ENCODE data around the gene COLQ.
"Not testable (repeated sequence)": the region's sequence is repeated elsewhere in the genome, so short reads cannot be mapped to it uniquely, and the experiment has no call there.

COLQ gene

GRCh38 chr3:15486979-15487378, 34.5 kb downstream of the COLQ start:
- DNase-seq, result no peak

DNA sequence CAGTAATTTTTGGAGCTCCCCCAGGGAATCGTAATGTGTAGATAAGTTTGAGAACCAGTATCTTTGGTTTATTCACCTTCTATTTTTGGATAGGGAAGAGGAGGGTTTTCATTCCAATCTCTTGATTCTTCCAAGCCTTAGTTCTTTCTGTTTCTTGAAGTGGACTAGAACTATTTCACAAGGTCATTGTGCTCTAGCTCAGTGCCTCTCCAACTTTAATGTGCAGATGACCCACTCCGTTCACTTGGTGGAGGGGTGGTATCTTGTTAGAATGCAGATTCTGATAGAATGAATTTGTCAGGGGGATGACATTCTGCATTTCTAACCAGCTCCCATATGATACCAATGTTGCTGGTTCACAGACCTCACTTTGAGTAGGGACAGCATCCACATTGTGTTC, 35.5 kb downstream of the COLQ start:
- DNase-seq, result no peak

- DNase-seq, result not testable (repeated sequence)
These were observed 37.0 kb downstream of the COLQ start for GRCh38 chr3:15484551-15484950.

DNA sequence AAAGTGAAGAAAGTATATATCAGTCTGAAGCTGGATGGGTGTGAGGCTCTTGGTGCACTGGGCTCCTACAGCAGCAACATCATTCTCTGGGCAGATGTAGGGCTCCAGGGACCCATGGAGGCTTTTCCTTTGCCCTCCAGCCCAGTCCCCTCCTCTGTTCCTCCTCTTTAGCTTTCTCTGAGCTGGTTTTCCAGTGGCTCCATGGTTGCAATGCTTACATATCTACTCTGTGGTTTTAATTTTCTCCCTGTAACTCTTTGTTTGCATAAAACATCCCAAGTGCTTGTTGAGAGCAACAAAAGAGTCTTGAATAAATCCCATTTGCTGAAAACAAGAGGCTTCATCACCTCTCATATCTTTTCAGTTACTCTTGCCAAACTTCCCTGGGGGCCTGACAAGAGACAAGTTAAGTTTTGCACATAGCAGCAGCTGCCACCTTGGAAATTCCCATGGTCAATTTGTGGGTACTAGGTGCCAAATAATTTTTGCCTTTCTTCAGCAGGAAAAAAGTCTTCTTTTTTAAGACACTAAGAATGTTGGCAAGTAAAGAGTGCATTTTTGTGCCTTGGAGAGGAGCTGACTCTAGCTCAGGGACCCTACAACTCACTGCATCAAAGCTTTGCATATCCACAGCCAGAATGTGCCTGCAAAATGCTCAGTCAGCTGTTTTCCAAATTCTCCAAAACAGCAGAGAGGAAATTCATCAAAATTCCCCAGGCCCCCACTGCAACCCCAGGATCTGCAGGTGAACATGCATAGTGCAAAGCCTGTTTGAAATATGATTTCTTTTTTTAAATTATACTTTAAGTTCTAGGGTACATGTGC, 41.9 kb downstream of the COLQ start:
- no peak for DNase-seq

- DNase-seq, result no peak
These were observed 42.9 kb downstream of the COLQ start for GRCh38 chr3:15478640-15478979.

GRCh38 chr3:15477951-15478639, 43.4 kb downstream of the COLQ start:
- DNase-seq, result no peak

GRCh38 chr3:15476378-15476777, 45.1 kb downstream of the COLQ start:
- DNase-seq, result no peak

DNA sequence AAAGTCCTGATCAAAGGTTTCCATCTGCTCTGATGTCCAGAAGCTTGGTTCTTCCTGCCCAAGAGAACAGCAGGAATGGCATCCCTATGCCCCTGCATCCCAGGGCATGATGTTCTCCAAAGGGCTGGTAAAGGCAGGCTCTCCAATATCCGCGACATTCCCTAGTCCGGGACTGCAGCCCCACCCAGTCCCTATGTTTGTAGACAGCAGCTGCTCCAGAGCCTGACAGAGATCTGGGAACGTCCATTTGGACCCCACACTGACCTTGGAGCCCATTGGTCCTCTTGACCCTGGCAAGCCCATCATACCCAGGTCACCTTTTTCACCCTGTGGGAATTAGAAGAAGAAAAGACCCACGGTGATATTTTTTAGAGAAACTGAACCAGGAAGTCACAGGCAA, 46.3 kb downstream of the COLQ start:
- no peak for DNase-seq

DNA sequence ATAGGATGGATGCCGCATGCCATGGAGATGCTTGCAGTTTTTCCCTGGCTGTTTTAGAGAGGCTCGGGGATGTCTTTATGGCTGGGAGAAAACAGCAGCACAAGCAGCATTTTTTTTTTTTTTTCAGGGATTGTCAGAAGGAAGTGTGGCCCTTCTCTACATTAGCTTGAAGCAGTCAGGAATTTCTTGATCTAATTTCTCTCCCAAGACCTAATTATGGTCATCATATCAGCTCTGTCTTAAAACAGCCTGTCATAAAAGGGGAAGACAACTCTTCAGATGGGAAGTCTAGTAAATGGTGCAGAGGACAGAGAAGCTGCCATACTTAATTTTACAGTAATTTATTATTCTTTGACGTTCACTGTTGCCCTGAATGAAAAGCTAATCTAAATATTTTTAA, 49.6 kb downstream of the COLQ start:
- no peak for DNase-seq

DNA sequence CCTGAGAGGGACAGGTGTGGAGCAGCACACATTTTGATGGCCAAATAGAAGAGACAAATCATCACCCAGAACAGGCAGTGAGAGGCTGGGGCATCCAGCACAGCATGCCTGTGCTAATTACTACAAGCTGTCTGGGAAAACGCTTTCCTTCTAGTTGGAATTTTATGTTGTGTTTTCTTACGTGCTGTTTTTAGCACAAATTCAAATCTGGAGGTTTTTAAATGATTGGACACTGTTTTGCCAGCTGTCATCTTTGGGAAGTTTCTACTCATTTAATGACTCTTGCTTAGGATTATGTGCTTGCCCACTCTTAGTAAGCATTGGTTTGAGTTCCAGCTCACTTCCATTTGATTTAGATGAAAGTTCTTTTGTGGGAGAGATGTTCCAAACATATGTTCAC, 50.7 kb downstream of the COLQ start:
- no peak for DNase-seq

DNA sequence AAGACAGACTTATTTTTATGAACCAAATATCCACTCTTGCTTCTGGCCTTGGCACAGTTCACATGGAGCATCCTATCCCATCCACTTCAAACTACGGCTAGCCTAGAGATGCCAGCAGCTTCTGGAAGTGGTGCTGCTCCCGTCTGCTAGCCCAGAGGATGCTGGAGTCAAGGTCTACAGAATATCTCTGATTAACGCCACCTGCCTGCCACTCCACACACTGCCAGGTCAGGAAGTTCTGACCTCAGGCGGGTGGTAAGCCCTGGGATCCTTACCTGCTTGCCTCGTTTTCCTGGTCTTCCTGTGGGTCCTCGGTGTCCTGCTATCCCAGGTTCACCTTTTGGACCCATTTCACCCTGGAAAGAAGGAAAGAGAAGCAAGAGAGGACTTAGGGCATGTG, 51.2 kb downstream of the COLQ start:
- no peak for DNase-seq

DNA sequence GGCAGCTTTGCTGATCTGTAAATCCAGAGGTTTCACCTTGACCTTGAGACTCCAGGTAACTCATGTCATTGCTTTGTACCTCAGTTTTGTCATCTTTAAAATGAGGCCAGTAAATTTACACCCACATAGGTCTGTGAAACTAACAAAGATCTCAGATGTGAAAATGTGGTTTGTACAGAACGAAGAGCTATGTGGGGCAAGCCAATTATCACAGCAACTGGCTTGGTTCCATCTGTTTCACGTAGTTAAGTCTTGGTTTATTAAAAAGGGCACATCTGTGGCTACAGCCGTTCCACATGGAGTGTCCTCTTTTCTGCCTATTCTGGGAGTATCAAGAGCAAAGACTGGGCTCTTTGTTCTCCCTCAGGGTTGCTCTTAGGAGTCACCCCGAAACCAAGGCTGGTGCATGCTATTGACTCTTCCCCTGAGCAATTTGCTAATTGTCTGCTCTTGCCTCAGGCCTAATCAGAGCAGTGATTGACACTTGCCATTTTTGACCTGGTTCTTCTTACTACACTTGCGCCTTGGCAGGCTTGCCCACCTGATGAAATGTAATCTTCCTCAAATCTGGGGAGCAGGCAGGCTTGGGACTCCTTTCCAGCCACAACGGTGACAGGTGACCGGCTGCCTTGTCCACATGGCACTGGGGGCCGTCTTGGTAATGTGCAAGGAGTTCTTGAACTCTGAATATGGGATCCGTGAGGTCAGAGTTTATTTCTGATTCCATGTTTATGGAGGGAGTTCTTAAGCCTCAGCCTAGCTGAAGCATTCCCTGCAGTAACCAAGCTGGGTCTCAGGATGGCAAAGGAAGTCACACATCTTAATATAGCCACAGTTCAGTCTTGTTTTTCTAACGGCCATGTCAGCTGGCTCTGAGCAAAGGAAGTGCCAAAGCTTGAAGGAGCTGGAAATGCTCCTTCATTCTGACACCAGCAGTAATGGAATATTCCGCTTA, 54.0 kb downstream of the COLQ start:
- DNase-seq, result no peak

DNA sequence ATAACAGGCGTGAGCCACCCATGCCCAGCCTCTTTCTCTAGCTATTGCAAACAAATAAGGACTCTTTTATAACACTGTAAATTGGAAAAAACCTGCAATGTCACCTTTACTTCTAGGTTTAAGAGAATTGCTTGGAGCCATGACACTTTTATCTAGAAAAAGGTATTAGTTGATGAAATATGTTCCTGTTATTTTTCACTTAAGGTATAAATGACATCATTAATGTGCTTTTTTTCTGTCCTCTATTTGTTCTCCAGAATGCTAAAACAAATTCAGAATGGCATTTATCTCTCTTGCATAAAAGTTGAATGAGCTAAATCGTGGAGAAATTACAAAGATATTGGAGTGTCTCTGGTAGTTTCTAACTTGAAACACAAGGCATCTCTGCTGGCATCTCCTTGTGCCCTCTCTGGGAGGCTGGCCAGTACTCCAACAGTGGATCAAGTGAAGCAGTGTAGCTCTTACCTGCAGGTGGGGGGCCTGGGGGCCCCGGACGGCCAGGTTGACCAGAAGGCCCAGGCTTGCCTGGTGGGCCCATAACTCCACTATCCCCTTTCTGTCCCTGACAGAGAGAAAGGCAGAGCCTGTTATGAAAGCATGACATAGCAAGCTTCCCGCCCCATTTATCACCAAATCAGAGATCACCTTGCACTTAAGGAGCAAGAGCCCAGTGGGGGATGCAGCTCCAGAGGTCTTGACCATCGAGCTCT, 55.5 kb downstream of the COLQ start:
- DNase-seq, result no peak

GRCh38 chr3:15462451-15462850, 59.1 kb downstream of the COLQ start:
- DNase-seq, result no peak

GRCh38 chr3:15460891-15461531, 60.5 kb downstream of the COLQ start:
- DNase-seq, result no peak

DNA sequence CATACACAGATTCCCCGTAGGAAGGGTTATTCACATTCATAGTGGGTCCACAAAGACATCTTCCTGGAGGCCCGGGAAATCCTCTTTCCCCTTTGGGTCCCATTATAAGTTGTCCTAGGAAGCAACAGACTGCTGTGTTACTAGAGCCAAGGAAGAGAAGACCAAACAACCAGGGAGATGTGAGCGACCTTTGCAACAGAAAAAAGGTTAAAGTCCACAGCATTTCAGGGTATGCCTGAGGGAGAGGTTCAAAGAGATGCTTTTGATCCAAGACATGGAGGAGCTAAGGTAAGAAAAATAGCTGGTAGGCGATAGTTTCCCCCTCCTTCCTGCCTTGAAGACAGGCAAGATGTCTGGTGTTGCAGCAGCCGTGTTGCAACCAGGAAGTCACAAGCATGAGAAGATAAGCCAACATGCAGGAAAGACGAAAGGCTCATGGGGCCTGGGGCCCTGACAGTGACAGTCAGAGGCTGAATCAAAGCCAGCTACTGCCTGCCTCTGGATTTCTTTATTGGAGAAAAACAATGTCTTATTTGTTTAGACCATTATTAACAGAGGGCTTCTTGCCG, 63.2 kb downstream of the COLQ start:
- DNase-seq, result no peak

- not testable (repeated sequence) for DNase-seq
These were observed 64.6 kb downstream of the COLQ start for GRCh38 chr3:15456915-15457314.

- DNase-seq, result no peak
These were observed 65.2 kb downstream of the COLQ start for GRCh38 chr3:15456321-15456720.

GRCh38 chr3:15455756-15456155, 65.8 kb downstream of the COLQ start:
- DNase-seq, result no peak

- no peak for DNase-seq
These were observed 66.5 kb downstream of the COLQ start for GRCh38 chr3:15454965-15455364.

DNA sequence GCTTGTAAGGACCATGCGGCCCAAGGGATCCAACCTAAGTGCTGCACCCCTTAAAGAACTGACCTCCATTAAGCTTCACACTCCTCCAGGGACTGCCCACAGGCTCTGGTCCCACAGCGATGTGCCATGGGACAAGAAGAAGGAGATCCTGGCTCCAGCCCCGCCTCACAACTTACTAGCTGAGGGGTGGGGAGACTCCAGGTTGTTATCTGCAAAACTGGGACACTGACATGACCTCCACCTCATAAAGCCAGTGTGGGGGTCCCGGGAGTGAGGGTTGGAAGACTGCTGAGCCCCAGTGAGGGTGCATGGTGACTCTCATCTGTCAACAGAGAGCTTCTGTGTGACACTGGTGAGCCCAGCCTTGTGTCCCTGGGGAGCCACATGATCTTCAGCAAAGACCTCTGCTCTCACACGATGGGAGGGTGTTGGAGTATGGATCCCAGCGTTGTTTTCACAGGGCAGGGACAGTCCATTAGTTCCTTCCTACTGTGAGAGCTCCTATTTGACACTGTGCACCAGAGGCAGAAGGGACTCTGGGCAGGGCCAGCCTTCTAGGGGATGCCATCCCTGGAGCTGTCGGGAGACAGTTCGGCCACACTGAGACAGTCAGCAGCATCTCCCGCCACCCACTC, 67.4 kb downstream of the COLQ start:
- DNase-seq, result no peak
